ENCODE measurements around the gene ACOT7.

Gene ACOT7

GRCh38 chr1:6301526-6301925 lies 92.0 kb downstream of the ACOT7 start:
- no peaks in the 10 kb centered on the region for H3K27me3 ChIP-seq (ENCODE audit: insufficient read depth, insufficient read length)
- H3K36me3 ChIP-seq (ENCODE audit: insufficient read depth, insufficient read length, low read length), result peaks cover 4% of the 10 kb centered on the region
- H3K9ac ChIP-seq (ENCODE audit: insufficient read length, low read depth), result no peak overlapping the region
- DNase-seq (ENCODE audit: low read depth, low spot score), result no peak
- H3K4me1 ChIP-seq (ENCODE audit: insufficient read depth, insufficient read length), result no peaks in the 10 kb centered on the region
- TF ChIP-seq YY1 (IDR thresholded peaks at IDR 0.05; ENCODE audit: insufficient read depth, insufficient read length) (no peak), SUZ12 (IDR thresholded peaks at IDR 0.05; ENCODE audit: extremely low read depth, insufficient read depth, insufficient read length) (no peak), ZNF274 (IDR thresholded peaks at IDR 0.05; ENCODE audit: low read depth, low read length) (no peak)
- H3K4me3 ChIP-seq (ENCODE audit: insufficient read length, low read depth), result no peak overlapping the region
- no peaks in the 10 kb centered on the region for H3K9me3 ChIP-seq (ENCODE audit: insufficient read depth, low read length)

GRCh38 chr1:6300342-6301048 lies 93.1 kb downstream of the ACOT7 start:
- TF ChIP-seq YY1 (IDR thresholded peaks at IDR 0.05; ENCODE audit: insufficient read depth, insufficient read length) (no peak), SUZ12 (IDR thresholded peaks at IDR 0.05; ENCODE audit: extremely low read depth, insufficient read depth, insufficient read length) (no peak), ZNF274 (IDR thresholded peaks at IDR 0.05; ENCODE audit: low read depth, low read length) (no peak)
- Histone ChIP-seq H3K36me3 (ENCODE audit: insufficient read depth, insufficient read length, low read length) (peaks cover 4% of the 10 kb centered on the region), H3K9ac (ENCODE audit: insufficient read length, low read depth) (no peak overlapping the region), H3K9me3 (ENCODE audit: insufficient read depth, low read length) (no peaks in the 10 kb centered on the region), H3K4me1 (ENCODE audit: insufficient read depth, insufficient read length) (no peaks in the 10 kb centered on the region), H3K4me3 (ENCODE audit: insufficient read length, low read depth) (no peak overlapping the region), H3K27me3 (ENCODE audit: insufficient read depth, insufficient read length) (no peaks in the 10 kb centered on the region)
- DNase-seq (ENCODE audit: low read depth, low spot score), result no peak

DNA sequence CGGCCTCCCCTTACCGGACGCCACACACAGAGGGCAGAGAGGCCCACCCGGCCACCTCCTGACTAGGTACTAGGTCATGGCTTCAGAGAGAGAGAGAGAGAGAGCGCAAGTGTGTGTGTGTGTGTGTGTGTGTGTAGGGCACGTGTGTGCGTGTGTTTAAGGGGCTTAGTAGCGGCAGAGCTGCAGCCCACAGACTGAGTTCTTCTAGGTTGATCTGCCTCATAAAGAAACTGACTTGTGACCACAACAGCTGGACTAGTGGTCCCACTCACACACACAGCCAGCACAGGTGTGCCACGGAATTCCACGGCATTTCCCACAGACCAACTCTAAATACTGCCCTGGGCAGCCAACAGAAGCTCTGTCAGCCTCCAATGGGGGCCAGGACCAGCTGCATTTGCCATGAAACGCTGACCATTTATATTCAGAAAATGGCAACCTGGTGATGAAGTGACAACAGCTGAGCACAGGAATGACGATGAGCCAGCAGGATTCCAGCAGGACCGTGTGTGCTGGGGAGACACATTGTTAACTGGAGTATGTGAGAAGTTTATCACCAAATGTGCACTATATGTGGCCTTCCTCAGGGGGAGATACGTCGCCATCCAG lies 93.9 kb downstream of the ACOT7 start:
- Histone ChIP-seq H3K27me3 (ENCODE audit: insufficient read depth, insufficient read length) (no peaks in the 10 kb centered on the region), H3K36me3 (ENCODE audit: insufficient read depth, insufficient read length, low read length) (peaks cover 5% of the 10 kb centered on the region), H3K9me3 (ENCODE audit: insufficient read depth, low read length) (no peaks in the 10 kb centered on the region), H3K4me3 (ENCODE audit: insufficient read length, low read depth) (no peak overlapping the region), H3K9ac (ENCODE audit: insufficient read length, low read depth) (no peak overlapping the region), H3K4me1 (ENCODE audit: insufficient read depth, insufficient read length) (no peaks in the 10 kb centered on the region)
- no peak for DNase-seq (ENCODE audit: low read depth, low spot score)
- no peak for TF ChIP-seq SUZ12 (IDR thresholded peaks at IDR 0.05; ENCODE audit: extremely low read depth, insufficient read depth, insufficient read length)
- no peak for TF ChIP-seq ZNF274 (IDR thresholded peaks at IDR 0.05; ENCODE audit: low read depth, low read length)
- no peak for TF ChIP-seq YY1 (IDR thresholded peaks at IDR 0.05; ENCODE audit: insufficient read depth, insufficient read length)

- H3K4me1 ChIP-seq (ENCODE audit: insufficient read depth, insufficient read length), result no peaks in the 10 kb centered on the region
- H3K27me3 ChIP-seq (ENCODE audit: insufficient read depth, insufficient read length), result no peaks in the 10 kb centered on the region
- H3K9me3 ChIP-seq (ENCODE audit: insufficient read depth, low read length), result no peaks in the 10 kb centered on the region
- no peak overlapping the region for H3K9ac ChIP-seq (ENCODE audit: insufficient read length, low read depth)
- H3K36me3 ChIP-seq (ENCODE audit: insufficient read depth, insufficient read length, low read length), result peaks cover 9% of the 10 kb centered on the region
- no peak for TF ChIP-seq ZNF274 (IDR thresholded peaks at IDR 0.05; ENCODE audit: low read depth, low read length)
- no peak for TF ChIP-seq SUZ12 (IDR thresholded peaks at IDR 0.05; ENCODE audit: extremely low read depth, insufficient read depth, insufficient read length)
- no peak for TF ChIP-seq YY1 (IDR thresholded peaks at IDR 0.05; ENCODE audit: insufficient read depth, insufficient read length)
- no peak overlapping the region for H3K4me3 ChIP-seq (ENCODE audit: insufficient read length, low read depth)
- DNase-seq (ENCODE audit: low read depth, low spot score), result no peak
Measured at GRCh38 chr1:6298940-6299465, 94.6 kb downstream of the ACOT7 start.

- H3K9me3 ChIP-seq (ENCODE audit: insufficient read depth, low read length), result no peaks in the 10 kb centered on the region
- no peaks in the 10 kb centered on the region for H3K4me1 ChIP-seq (ENCODE audit: insufficient read depth, insufficient read length)
- peaks cover 13% of the 10 kb centered on the region for H3K36me3 ChIP-seq (ENCODE audit: insufficient read depth, insufficient read length, low read length)
- H3K4me3 ChIP-seq (ENCODE audit: insufficient read length, low read depth), result no peak overlapping the region
- no peak for TF ChIP-seq YY1 (IDR thresholded peaks at IDR 0.05; ENCODE audit: insufficient read depth, insufficient read length)
- TF ChIP-seq SUZ12 (IDR thresholded peaks at IDR 0.05; ENCODE audit: extremely low read depth, insufficient read depth, insufficient read length), result no peak
- TF ChIP-seq ZNF274 (IDR thresholded peaks at IDR 0.05; ENCODE audit: low read depth, low read length), result no peak
- no peak overlapping the region for H3K9ac ChIP-seq (ENCODE audit: insufficient read length, low read depth)
- DNase-seq (ENCODE audit: low read depth, low spot score), result no peak
- H3K27me3 ChIP-seq (ENCODE audit: insufficient read depth, insufficient read length), result no peaks in the 10 kb centered on the region
Measured at GRCh38 chr1:6298530-6298929, 95.0 kb downstream of the ACOT7 start.

- H3K4me3 ChIP-seq (ENCODE audit: insufficient read length, low read depth), result no peak overlapping the region
- H3K9me3 ChIP-seq (ENCODE audit: insufficient read depth, low read length), result no peaks in the 10 kb centered on the region
- no peaks in the 10 kb centered on the region for H3K27me3 ChIP-seq (ENCODE audit: insufficient read depth, insufficient read length)
- DNase-seq (ENCODE audit: low read depth, low spot score), result no peak
- no peak for TF ChIP-seq YY1 (IDR thresholded peaks at IDR 0.05; ENCODE audit: insufficient read depth, insufficient read length)
- peaks cover 18% of the 10 kb centered on the region for H3K36me3 ChIP-seq (ENCODE audit: insufficient read depth, insufficient read length, low read length)
- no peaks in the 10 kb centered on the region for H3K4me1 ChIP-seq (ENCODE audit: insufficient read depth, insufficient read length)
- H3K9ac ChIP-seq (ENCODE audit: insufficient read length, low read depth), result no peak overlapping the region
Measured at GRCh38 chr1:6295910-6296309, 97.7 kb downstream of the ACOT7 start.

DNA sequence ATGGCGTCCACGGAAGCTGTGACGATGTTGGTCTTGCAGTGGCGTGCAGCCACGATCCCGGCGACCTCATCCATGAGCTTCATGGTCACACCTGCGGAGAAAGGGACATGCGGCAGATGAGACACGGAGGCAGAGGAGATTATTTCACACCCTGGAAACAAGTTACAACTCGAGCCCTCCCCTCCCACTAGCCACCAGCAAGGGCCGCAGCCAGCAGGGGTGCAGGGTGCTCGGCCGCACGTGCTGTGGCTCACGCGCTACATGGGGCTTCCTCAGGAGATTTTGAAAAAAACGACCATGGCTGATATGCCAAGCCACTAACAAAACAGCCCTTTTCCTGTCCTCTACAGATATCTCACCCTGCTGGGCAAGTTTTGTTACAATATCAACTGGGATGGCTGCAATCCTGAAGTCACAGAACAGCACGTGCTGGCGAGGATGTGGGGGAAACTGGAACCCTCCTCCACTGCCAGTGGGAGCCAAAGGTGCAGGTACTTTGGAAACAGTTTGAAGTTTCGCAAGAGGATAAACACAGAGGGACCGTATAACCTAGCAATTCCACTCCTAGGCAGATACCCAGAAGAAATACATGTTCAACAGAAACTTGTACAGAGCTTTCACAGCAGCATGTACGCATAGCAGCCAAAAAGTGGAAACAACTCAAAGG lies 98.5 kb downstream of the ACOT7 start:
- no peak for DNase-seq (ENCODE audit: low read depth, low spot score)
- H3K4me1 ChIP-seq (ENCODE audit: insufficient read depth, insufficient read length), result no peaks in the 10 kb centered on the region
- H3K9ac ChIP-seq (ENCODE audit: insufficient read length, low read depth), result no peak overlapping the region
- H3K27me3 ChIP-seq (ENCODE audit: insufficient read depth, insufficient read length), result no peaks in the 10 kb centered on the region
- H3K9me3 ChIP-seq (ENCODE audit: insufficient read depth, low read length), result no peaks in the 10 kb centered on the region
- TF ChIP-seq ZNF274 (IDR thresholded peaks at IDR 0.05; ENCODE audit: low read depth, low read length) (no peak), YY1 (IDR thresholded peaks at IDR 0.05; ENCODE audit: insufficient read depth, insufficient read length) (no peak), SUZ12 (IDR thresholded peaks at IDR 0.05; ENCODE audit: extremely low read depth, insufficient read depth, insufficient read length) (no peak)
- H3K36me3 ChIP-seq (ENCODE audit: insufficient read depth, insufficient read length, low read length), result peaks cover 16% of the 10 kb centered on the region
- H3K4me3 ChIP-seq (ENCODE audit: insufficient read length, low read depth), result no peak overlapping the region
